Astrocyte of the hippocampus (primary cell): Measurements from ENCODE around the gene IDE.

ENCODE experiments used
- DNase-seq: peaks from one replicate; pipeline ENCODE4 v3.0.0; 2011; ENCODE audit warnings: low read depth, low spot score

IDE gene

DNA sequence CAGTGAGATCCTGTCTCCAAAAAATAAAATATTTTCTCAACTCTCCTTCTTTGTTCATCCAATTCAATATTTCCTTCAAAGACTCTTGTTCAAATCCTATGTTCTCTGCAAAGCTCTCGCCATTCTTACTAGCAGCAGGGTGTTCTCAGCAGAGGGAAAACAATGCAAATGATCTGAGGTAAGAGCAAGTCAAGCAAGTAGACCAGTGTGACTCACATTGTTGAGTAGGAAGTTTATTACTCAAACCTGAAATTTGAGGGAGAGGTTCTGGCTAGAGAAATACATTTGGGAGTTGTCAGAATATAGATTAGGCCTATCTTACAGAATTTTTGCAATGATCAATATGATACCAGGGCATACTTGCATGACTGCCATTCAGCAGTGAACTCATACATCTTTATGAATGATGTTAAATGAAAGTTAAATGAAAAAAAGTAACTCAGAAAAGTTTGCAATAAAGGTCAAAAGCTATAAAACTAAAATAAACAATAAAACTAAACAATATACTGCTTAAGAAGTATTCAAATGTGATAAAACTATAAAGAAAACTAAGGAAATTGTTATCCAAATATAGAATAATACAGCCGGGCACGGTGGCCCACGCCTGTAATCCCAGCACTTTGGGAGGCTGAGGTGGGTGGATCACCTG lies 5.8 kb downstream of the IDE start:
- peak; percentile 72 for DNase-seq

DNA sequence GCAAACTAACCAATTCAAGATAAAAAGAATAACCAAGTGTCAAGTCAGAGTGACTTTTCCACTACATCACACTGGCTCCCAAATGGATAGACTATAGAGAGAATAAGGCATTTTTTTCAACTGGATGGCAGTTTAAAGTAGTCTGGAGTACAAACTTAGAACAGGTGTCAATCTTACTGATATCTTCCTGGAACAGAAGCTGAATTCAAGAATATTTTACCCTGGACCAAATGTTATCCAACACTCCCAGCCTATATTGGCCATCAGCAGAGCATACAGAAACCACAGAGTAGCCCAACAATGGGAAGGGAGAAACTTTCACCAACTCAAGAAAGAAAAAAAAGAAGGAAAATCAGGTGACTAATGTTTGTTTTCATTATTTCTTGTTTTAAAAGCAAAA lies 11.5 kb downstream of the IDE start:
- no peak for DNase-seq

DNA sequence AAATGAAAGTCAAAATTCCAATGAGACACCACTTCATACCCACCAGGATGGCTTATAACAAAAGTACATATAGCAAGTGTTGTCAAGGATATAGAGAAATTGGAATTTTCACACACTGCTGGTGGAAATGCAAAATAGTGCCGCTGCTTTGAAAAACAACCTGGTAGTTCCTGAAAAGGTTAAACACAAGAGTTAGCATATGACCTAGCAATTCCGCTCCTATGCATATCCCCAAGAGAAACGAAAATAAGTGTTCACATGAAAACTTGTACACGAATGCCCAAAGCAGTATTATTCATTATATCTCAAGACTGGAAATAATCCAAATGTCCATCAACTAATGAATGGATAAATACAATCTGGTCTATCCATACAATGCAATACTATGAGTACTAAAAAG lies 14.8 kb downstream of the IDE start:
- DNase-seq, result no peak

DNA sequence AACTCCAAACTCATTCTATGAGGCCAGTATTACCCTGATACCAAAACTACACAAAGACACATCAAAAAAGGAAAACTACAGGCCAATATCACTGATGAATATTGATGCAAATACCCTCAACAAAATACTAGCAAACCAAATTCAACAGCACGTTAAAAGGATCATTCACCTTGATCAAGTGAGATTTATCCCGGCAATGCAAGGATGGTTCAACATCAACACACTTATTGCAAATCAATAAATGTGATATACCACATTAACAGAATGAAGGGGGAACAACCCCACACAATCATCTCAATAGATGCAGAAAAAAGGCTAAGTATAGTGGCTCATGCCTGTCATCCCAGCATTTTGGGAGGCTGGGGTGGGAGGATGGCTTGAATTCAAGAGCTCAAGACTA lies 19.9 kb downstream of the IDE start:
- DNase-seq, result no peak

DNA sequence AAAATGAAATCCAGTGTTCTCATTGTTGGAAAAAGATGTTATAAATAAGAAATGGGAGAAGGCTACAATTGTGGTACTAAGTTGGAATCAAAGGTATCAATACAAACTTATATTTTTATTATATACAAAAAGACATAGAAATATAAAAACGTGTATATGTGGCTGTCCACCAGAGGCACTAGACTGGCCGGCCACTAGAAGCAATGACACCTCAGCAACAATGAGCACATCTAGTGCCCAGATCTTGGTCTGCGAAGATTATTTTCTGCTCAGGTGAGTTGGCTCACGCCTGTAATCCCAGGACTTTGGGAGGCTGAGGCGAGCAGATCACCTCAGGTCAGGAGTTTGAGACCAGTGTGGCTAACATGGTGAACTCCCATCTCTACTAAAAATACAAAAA lies 21.6 kb downstream of the IDE start:
- DNase-seq, result no peak

DNA sequence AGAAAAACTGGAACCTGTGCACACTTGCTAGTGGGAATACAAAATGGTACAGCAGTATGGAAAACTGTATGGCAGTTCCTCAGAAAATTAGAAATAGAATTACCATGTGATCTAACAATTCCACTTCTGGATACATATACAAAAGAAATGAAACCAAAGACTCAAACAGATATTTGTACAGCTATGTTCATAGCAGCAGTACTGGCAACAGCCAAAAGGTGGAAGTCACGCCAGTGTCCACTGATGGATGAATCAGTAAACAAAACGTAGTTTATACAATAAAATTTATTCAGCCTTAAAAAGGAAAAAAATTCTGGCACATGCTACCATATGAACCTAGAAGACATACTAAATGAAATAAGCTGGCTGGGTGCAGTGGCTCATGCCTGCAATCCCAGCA lies 23.0 kb downstream of the IDE start:
- no peak for DNase-seq

DNA sequence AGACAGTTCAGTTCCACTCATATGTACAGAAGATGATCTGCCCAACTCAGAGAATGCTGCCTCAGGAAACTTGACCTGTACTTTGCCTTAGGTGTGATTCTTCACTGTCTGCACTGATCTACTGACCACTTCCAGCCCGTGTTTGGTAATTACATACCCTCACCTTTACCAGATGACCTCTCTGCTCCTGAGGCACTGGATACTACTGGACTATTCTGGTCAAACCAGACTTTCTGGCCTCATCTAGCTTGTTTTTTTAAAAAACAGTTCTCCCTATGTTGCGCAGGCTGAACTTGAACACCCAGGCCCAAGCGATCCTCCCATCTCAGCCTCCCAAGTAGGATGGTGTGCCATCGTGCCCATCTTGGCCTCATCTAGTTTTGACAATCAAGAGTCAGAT lies 26.2 kb downstream of the IDE start:
- no peak for DNase-seq

DNA sequence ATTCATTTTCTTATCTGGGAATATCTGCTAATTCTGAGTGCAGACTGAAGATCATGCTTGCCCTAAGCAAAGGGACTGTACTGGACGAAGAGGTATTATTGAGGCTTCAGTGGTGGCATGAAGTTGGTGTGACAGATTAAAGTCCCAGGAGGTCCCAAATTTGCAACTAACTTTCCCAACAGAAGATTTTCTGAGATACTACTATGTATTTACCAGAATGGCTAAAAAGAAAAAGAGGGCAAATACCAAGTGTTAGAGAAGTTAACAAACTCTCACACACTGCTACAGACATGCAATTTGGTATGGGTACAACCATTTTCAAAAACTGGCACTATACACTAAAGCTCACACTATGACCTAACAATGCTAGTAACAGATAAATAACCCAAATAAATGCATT lies 28.3 kb downstream of the IDE start:
- no peak for DNase-seq

DNA sequence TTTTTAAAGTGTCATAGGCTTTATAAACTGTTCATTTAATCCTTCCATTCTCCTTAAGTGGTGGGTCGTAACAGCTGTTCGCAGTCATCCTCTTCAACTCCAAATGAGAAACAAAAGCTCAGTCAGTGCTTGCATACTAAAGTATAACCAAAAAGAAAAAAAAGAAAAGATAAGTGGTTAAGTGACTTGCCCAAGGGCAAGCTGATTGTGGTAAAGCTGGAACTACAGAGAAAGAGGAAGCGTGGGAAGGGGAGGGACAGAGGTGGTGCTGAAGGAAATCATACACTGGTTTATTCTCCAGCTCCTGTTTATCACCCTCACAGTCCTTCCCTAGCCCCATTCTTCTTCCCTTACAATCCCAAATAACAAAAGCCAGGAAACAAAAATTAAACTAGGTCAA lies 29.6 kb downstream of the IDE start:
- DNase-seq, result peak; percentile 38

DNA sequence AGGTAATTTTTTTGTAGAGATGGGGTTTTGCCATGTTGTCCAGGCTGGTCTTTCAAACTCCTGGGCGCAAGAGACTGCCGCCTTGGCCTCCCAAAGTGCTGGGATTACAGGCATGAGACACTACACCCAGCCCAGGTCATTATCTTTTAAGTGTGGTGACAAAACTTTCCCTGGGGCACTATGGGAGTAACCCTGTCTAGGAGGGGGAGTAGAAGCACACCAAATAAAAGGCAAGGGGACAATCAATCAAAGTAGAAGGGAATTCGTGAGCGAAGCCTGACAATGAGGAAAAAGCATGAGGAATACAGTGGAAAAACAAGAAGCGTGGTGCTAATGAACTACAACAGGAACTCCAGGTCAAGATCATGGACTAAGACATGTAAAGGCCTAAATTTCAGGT lies 31.4 kb downstream of the IDE start:
- DNase-seq, result no peak

DNA sequence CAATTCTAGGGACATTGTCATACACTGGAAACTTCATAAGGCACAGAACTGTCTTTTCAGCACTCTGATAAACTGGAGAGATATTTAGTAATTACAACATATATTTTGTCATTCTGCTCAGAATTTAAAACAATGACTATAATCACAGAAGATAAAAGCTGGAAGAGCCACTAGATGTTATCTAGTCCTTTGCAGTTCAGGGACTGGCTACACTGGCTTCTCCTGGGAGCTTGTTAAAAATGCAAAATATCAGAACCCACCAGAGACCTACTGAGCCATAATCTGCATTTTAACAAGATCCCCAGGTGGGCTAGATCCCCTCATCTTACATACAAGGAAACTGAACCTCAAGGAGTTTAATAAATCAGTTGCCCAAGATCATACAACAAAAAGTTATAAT lies 32.3 kb downstream of the IDE start:
- no peak for DNase-seq

DNA sequence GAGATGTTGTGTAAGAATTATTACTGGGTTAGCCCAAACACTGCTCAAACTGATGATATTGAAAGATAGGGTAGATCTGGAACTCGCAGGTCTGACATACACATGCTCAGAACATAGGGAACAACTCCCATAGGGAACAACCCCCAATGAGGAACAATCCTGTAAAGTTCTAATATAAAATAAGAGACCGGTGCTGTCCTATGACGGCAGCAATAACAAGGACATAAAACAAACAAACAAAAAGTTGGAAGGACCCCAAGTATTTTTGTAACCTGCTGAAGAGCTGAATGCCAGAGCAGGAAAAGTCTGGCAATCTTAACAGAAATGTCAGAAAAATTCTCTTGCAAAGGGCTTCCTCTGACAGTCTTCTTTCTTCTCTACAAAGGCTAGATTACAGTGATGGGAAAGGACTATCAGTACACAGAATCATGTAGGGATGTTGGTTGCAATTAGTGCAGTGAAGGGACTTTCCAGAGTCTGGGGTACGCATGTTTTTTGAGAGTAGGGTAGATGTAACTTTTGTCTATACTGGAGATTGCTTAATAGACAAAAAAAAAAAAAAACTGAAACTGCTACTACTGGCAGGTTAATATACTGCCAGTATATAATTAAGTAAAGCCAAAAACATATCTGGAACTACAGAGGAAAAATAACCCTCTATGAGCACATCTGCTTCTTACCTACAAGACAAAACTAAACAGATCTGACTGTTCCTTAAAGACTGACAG lies 35.5 kb downstream of the IDE start:
- no peak for DNase-seq

DNA sequence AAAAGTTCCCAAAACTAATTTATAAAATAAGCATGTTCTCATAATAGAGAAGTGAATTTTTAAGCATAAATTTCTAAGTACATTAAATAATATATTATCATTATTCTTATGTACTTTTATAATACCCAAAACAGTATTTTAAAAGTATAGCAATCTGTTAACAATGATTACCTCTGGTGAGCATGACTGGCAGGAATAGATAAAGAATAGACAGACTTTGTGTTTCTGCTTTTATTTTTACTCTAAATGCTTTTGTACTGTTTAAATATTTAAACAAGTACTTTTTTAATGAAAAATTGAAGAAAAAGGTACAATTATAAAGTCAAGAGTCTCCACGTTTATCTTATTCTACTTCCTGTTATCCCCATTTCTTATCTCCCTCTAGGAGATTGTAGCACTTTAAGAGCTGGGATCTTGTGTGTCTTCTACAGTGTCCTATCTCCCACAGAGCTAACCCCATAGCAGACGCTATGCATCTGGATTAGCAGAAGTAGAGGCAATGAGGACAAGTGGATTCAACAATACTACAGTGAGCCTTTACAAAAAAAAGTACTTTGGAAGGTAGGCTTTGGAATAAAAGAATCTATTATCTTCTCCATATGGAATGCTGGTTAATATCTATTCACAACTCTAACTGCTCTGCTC lies 42.9 kb downstream of the IDE start:
- no peak for DNase-seq

DNA sequence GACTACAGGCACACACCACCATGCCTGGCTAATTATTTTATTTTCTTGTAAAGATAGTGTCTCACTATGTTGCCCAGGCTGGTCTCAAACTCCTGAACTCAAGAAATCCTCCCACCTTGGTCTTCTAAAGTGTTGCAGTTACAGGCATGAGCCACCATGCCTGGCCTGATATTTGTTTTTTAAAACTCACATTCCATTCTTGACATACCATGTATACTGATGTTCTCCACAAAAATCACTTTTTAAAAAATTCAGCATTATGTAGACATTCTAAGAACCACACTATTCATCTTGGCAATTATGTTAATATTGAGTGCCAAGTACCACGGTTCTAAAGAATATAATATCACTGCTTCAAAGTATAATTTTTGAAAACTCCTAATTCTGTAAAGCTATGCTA lies 43.5 kb downstream of the IDE start:
- peak; percentile 26 for DNase-seq

DNA sequence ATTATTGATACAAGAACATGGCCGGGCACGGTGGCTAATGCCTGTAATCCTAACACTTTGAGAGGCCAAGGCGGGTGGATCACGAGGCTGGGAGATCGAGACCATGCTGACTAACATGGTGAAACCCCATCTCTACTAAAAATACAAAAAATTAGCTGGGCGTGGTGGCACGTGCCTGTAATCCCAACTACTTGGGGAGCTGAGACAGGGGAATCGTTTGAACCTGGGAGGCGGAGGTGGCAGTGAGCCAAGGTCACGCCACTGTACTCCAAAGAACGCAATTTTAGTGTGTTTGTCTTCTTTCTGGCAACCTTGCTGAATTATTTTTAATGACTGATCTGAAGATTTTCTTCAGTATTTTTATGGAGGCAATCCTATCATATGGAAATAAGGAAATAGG lies 46.2 kb downstream of the IDE start:
- no peak for DNase-seq

DNA sequence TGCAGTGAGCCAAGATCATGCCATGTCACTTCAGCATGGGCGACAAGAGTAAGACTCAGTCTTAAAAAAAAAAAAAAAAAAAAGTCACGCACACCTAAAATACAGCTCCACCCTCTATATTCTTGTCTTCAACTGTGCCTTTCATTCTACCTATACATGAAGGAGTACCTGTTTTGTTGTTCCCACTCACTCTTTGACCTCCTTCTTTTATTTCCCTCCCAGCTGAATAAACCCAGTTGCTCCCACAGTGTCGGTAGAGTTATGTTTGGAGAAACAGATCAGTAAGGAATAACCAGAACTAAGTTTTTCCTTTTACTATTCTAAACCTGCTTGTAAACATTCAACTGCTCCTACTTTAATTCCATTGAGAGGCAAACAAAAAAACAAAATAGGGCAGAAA lies 50.3 kb downstream of the IDE start:
- no peak for DNase-seq

DNA sequence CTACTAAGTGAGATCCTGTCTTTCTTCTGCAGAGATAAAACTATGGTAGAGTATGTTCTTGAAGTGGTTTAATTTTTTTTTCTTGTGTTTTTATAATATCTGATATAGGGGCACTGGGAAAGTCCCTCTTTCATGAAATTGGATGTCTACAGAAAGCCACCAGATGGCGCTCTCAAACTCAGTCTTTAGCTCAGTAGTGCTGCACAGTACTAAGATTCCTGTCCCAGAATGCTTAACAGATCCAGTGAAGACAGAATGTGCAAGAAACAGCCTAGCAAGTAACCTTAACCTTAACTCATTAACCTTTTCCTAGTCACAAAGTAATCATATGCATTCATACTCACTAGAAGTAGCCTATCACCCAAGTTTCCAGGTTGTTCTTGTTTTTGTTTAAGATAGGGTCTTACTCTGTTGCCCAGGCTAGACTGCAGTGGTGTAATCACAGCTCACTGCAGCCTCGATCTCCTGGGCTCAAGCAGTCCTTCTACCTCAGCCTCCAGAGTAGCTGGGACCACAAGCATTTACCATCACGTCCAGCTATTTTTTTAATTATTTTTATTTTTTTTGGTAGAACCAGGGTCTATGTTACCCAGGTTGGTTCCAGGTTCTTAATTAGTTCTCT lies 56.7 kb downstream of the IDE start:
- peak; percentile 85 for DNase-seq

DNA sequence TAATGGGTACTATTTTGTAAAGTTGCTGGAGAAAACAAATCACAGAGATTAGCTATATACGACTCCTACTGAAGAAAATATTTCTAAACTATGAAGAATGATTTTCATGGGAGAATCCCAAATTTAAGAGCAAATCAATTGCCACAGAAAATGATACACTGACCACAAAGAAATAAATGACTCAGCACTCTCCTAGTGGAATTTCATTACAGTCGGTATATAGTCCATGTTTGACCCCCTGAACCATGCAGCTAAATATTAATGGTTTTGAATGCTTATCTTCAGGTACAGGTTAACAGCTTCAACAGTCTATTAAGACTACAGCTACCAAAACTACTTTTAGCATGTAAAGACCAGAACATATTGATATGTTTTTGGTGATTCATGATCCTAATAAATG lies 65.0 kb downstream of the IDE start:
- no peak for DNase-seq

DNA sequence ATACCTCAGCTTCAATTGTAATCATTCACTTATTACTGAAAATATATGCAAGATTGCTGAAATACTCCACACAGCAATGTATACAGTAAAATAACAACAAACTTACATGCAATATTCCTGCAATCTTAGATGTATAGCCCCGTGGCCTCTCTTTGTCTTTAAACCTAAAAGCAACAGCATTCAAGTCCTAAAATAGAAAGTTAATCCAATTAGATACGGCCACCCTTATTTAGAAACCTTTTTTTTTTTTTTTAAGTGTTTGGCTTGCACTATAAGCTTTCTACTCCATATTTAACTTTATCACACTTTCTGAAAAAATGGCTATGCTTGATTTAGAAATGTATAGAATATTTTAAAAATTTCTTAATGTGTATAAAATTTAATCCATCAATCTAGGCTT lies 67.6 kb downstream of the IDE start:
- DNase-seq, result no peak

DNA sequence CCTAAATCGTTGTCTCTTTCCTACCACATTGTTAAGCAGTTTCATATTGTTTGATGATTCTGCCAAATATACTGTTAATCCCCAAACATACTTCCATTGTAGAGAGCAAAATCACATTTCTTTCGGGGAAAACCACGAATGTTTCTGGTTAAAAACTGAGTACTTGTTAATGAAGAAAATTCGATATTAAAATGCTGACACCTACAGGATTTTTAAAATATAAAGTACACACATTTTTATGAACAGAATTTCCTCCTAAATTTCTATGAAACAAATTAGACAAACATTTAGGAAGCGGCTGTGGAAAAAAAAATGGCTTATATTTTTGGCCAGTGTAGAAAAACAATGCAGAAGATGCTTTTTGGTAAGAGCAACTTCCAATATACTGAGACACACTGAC lies 68.8 kb downstream of the IDE start:
- no peak for DNase-seq

DNA sequence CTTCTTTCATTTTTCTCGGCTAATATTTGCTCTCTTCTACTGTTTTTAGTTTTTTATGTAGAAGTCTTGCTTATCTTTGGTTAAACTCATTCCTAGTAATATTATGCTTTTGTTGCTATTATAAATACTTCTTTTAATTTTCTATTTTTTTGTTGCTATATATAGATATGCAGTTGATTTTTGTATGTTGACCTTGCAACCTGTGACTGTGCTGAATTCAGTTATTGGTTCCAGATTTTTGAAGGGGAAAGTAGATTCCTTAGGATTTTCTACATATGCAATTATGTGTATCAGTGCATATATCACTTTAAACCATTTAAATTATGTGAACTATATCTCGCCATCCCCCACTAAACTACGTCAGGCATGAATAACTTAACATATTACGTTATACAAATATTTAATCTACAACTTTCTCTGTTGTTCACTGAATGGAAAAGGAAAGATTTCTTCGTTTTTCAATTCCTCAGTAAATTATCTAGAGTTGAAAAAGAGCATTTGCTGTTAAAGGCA lies 71.5 kb downstream of the IDE start:
- DNase-seq, result no peak

DNA sequence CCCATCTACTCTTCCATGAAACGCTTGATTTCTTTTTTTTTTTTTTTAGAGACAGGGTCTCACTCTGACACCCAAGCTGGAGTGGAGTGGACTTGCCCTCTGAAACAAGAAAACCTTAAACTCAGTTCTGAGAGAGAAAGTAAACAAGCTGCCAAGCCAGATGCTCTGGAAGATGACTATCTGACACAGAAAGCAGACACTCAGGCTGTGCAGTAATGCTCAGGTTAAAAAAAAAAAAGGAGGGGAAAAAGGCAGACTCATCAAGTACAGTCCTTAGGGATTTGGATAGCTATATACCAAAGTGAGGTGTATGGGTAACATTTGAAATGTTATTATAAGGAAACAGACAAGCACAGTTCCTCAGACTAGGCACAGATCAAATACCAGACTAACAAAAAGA lies 80.5 kb downstream of the IDE start:
- no peak for DNase-seq
